Activated CD8-positive, alpha-beta memory T cell treated with anti-CD3 and anti-CD28 coated beads, Interleukin-2, amount 50 U/mL, for 24 hours (primary cell): ENCODE results near the gene PHOSPHO1.
"Not testable (repeated sequence)": the region's sequence is repeated elsewhere in the genome, so short reads cannot be mapped to it uniquely, and the experiment has no call there.

Experiments
- DNase-seq: peaks from one replicate; pipeline ENCODE4 v3.0.0-alpha.2; 2020; ENCODE audit errors: extremely low read depth

Gene PHOSPHO1

GRCh38 chr17:49230636-49231562, at the start of gene PHOSPHO1:
PHOSPHO1 (minus strand) TSS chr17:49230787; CDS start chr17:49226691, 4,096 bp downstream.
- peak; percentile 49 for DNase-seq

GRCh38 chr17:49280061-49280460, 49.5 kb upstream of the PHOSPHO1 start:
- DNase-seq, result no peak

- DNase-seq, result not testable (repeated sequence)
Observed at GRCh38 chr17:49279263-49280015, 48.9 kb upstream of the PHOSPHO1 start.

- DNase-seq, result no peak
Observed at GRCh38 chr17:49278076-49278475, 47.5 kb upstream of the PHOSPHO1 start.

- no peak for DNase-seq
Observed at GRCh38 chr17:49277638-49278037, 47.1 kb upstream of the PHOSPHO1 start.

- not testable (repeated sequence) for DNase-seq
Observed at GRCh38 chr17:49275981-49276380, 45.4 kb upstream of the PHOSPHO1 start.

- no peak for DNase-seq
Observed at GRCh38 chr17:49269356-49269755, 38.8 kb upstream of the PHOSPHO1 start.

GRCh38 chr17:49267912-49268311, 37.3 kb upstream of the PHOSPHO1 start:
- DNase-seq, result no peak

- no peak for DNase-seq
Observed at GRCh38 chr17:49266233-49266632, 35.6 kb upstream of the PHOSPHO1 start.

GRCh38 chr17:49261540-49261939, 31.0 kb upstream of the PHOSPHO1 start:
- not testable (repeated sequence) for DNase-seq

- DNase-seq, result no peak
Observed at GRCh38 chr17:49260817-49261291, 30.3 kb upstream of the PHOSPHO1 start.

GRCh38 chr17:49260011-49260816, 29.6 kb upstream of the PHOSPHO1 start:
- DNase-seq, result no peak

- no peak for DNase-seq
Observed at GRCh38 chr17:49259663-49260010, 29.1 kb upstream of the PHOSPHO1 start.

GRCh38 chr17:49258394-49258793, 27.8 kb upstream of the PHOSPHO1 start:
- no peak for DNase-seq

- DNase-seq, result no peak
Observed at GRCh38 chr17:49255125-49255524, 24.5 kb upstream of the PHOSPHO1 start.

GRCh38 chr17:49254066-49254465, 23.5 kb upstream of the PHOSPHO1 start:
- no peak for DNase-seq

- DNase-seq, result no peak
Observed at GRCh38 chr17:49252148-49252695, 21.6 kb upstream of the PHOSPHO1 start.

GRCh38 chr17:49249890-49250522, 19.4 kb upstream of the PHOSPHO1 start:
- no peak for DNase-seq

GRCh38 chr17:49249292-49249794, 18.8 kb upstream of the PHOSPHO1 start:
- no peak for DNase-seq

GRCh38 chr17:49247944-49248343, 17.4 kb upstream of the PHOSPHO1 start:
- no peak for DNase-seq

GRCh38 chr17:49244839-49245238, 14.3 kb upstream of the PHOSPHO1 start:
- DNase-seq, result no peak
